SK-N-SH treated with all-trans-retinoic acid at 6 μM for 48 hours (cell line): ENCODE results near the gene HAAO.

ENCODE experiments used
- ATAC-seq: fragments of 200-7000 bp; cut with Tn5 transposase; 3 replicates; pipeline ENCODE4 v1.9.1; 2020; ENCODE audit warnings: mild to moderate bottlenecking, moderate library complexity
- ARNTL ChIP-seq: fragments of 450-650 bp; formaldehyde crosslinking; IDR thresholded peaks from 2 replicates; pipeline ENCODE4 v1.5.0; 2020; ENCODE audit warnings: low read depth, mild to moderate bottlenecking, moderate library complexity, borderline replicate concordance
- BACH2 ChIP-seq: fragments of 250-450 bp; sonication (Bioruptor Pico); IDR thresholded peaks from 2 replicates; pipeline ENCODE4 v1.9.0; 2021; ENCODE audit warnings: mild to moderate bottlenecking, borderline replicate concordance
- CSDC2 ChIP-seq: fragments of 250-450 bp; sonication (Bioruptor Pico); IDR thresholded peaks from 2 replicates; pipeline ENCODE4 v1.5.0; 2020; ENCODE audit warnings: mild to moderate bottlenecking, moderate library complexity
- ESRRG ChIP-seq: fragments of 250-450 bp; sonication (Bioruptor Pico); IDR thresholded peaks from 2 replicates; pipeline ENCODE4 v1.6.1; 2021; ENCODE audit warnings: mild to moderate bottlenecking
- GLIS3 ChIP-seq: fragments of 250-450 bp; sonication (Bioruptor Pico); IDR thresholded peaks from 2 replicates; pipeline ENCODE4 v1.5.0; 2020; ENCODE audit warnings: mild to moderate bottlenecking, moderate library complexity
- ISL1 ChIP-seq: fragments of 250-450 bp; sonication (Bioruptor Pico); IDR thresholded peaks from 2 replicates; pipeline ENCODE4 v2.1.2; 2022; ENCODE audit warnings: mild to moderate bottlenecking, moderate library complexity
- OSR1 ChIP-seq: fragments of 250-450 bp; sonication (Bioruptor Pico); IDR thresholded peaks from 2 replicates; pipeline ENCODE4 v1.8.0; 2022; ENCODE audit warnings: moderate library complexity, mild to moderate bottlenecking, inconsistent platforms
- PPARA ChIP-seq: fragments of 250-450 bp; sonication (Bioruptor Pico); IDR thresholded peaks from 2 replicates; pipeline ENCODE4 v1.5.0; 2020; ENCODE audit warnings: mild to moderate bottlenecking, borderline replicate concordance
- RARB ChIP-seq: fragments of 250-450 bp; sonication (Bioruptor Pico); IDR thresholded peaks from 2 replicates; pipeline ENCODE4 v1.8.0; 2021; ENCODE audit warnings: mild to moderate bottlenecking, moderate library complexity
- SNAI2 ChIP-seq: fragments of 250-450 bp; sonication (Bioruptor Pico); IDR thresholded peaks from 2 replicates; pipeline ENCODE4 v1.5.0; 2020; ENCODE audit warnings: mild to moderate bottlenecking, moderate library complexity
- TCF4 ChIP-seq: fragments of 250-450 bp; sonication (Bioruptor Pico); IDR thresholded peaks from 2 replicates; pipeline ENCODE4 v1.8.0; 2021; ENCODE audit warnings: mild to moderate bottlenecking, moderate library complexity, borderline replicate concordance
- TOX ChIP-seq: fragments of 250-450 bp; sonication (Bioruptor Pico); IDR thresholded peaks from 2 replicates; pipeline ENCODE4 v1.8.0; 2021; ENCODE audit warnings: mild to moderate bottlenecking, moderate library complexity, borderline replicate concordance
- ZC3H10 ChIP-seq: fragments of 250-450 bp; sonication (Bioruptor Pico); IDR thresholded peaks from 2 replicates; pipeline ENCODE4 v1.5.1; 2021; ENCODE audit warnings: mild to moderate bottlenecking, moderate library complexity
- ZFP3 ChIP-seq: fragments of 250-450 bp; sonication (Bioruptor Pico); IDR thresholded peaks from 2 replicates; pipeline ENCODE4 v1.5.0; 2020; ENCODE audit warnings: mild to moderate bottlenecking, moderate library complexity
- ZNF70 ChIP-seq: fragments of 450-650 bp; formaldehyde crosslinking; IDR thresholded peaks from 2 replicates; pipeline ENCODE4 v1.5.0; 2020; ENCODE audit warnings: mild to moderate bottlenecking, moderate library complexity
- ZNF8 ChIP-seq: fragments of 450-650 bp; formaldehyde crosslinking; IDR thresholded peaks from 2 replicates; pipeline ENCODE4 v1.5.0; 2020; ENCODE audit warnings: mild to moderate bottlenecking, moderate library complexity
- TF ChIP-seq, protein P1 (sequence below): fragments of 250-450 bp; sonication (Bioruptor Pico); IDR thresholded peaks from 2 replicates; pipeline ENCODE4 v1.8.0; 2021; ENCODE audit warnings: low read depth, mild to moderate bottlenecking, moderate library complexity, borderline replicate concordance
- TF ChIP-seq, protein P2 (sequence below): fragments of 250-450 bp; sonication (Bioruptor Pico); IDR thresholded peaks from 2 replicates; pipeline ENCODE4 v1.5.1; 2020; ENCODE audit warnings: low read depth, mild to moderate bottlenecking, moderate library complexity
- TF ChIP-seq, protein P3 (sequence below): fragments of 250-450 bp; sonication (Bioruptor Pico); IDR thresholded peaks from 2 replicates; pipeline ENCODE4 v1.5.1; 2021; ENCODE audit warnings: mild to moderate bottlenecking, moderate library complexity
- TF ChIP-seq, protein P4 (sequence below): fragments of 250-450 bp; sonication (Bioruptor Pico); IDR thresholded peaks from 2 replicates; pipeline ENCODE4 v1.8.0; 2020; ENCODE audit warnings: mild to moderate bottlenecking, moderate library complexity, borderline replicate concordance
- TF ChIP-seq, protein P5 (sequence below): fragments of 250-450 bp; sonication (Bioruptor Pico); IDR thresholded peaks from 2 replicates; pipeline ENCODE4 v1.5.0; 2020; ENCODE audit warnings: mild to moderate bottlenecking, moderate library complexity

Gene HAAO

DNA sequence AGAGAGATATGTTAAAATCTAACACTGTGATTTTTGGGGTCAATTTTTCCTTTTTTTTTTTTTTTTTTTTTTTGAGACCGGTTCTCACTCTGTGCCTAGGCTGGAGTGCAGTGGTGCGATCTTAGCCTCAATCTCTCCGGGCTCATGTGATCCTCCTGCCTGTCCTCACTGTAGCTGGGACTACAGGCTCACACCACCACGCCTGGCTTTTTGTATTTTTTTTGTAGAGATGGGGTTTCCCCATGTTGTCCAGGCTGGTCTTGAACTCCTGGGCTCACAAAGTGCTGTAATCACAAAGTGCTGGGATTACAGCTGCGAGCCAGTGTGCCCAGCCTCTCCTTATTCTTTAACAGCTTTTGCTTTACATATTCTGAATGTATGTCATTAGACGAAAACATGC lies 2.9 kb upstream of the HAAO start (continued):
- TF ChIP-seq ZFP3 (CRISPR knock-in tag) (no peak), ARNTL (CRISPR knock-in tag) (no peak), ISL1 (CRISPR knock-in tag) (no peak), PPARA (CRISPR knock-in tag) (no peak), BACH2 (no peak), SNAI2 (no peak), CSDC2 (CRISPR knock-in tag) (no peak)
- TF ChIP-seq, protein P1, sequence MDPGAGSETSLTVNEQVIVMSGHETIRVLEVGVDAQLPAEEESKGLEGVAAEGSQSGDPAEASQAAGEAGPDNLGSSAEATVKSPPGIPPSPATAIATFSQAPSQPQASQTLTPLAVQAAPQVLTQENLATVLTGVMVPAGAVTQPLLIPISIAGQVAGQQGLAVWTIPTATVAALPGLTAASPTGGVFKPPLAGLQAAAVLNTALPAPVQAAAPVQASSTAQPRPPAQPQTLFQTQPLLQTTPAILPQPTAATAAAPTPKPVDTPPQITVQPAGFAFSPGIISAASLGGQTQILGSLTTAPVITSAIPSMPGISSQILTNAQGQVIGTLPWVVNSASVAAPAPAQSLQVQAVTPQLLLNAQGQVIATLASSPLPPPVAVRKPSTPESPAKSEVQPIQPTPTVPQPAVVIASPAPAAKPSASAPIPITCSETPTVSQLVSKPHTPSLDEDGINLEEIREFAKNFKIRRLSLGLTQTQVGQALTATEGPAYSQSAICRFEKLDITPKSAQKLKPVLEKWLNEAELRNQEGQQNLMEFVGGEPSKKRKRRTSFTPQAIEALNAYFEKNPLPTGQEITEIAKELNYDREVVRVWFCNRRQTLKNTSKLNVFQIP (CRISPR knock-in tag) = no peak
- TF ChIP-seq, protein P2, sequence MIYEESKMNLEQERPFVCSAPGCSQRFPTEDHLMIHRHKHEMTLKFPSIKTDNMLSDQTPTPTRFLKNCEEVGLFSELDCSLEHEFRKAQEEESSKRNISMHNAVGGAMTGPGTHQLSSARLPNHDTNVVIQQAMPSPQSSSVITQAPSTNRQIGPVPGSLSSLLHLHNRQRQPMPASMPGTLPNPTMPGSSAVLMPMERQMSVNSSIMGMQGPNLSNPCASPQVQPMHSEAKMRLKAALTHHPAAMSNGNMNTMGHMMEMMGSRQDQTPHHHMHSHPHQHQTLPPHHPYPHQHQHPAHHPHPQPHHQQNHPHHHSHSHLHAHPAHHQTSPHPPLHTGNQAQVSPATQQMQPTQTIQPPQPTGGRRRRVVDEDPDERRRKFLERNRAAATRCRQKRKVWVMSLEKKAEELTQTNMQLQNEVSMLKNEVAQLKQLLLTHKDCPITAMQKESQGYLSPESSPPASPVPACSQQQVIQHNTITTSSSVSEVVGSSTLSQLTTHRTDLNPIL (CRISPR knock-in tag) = no peak

DNA sequence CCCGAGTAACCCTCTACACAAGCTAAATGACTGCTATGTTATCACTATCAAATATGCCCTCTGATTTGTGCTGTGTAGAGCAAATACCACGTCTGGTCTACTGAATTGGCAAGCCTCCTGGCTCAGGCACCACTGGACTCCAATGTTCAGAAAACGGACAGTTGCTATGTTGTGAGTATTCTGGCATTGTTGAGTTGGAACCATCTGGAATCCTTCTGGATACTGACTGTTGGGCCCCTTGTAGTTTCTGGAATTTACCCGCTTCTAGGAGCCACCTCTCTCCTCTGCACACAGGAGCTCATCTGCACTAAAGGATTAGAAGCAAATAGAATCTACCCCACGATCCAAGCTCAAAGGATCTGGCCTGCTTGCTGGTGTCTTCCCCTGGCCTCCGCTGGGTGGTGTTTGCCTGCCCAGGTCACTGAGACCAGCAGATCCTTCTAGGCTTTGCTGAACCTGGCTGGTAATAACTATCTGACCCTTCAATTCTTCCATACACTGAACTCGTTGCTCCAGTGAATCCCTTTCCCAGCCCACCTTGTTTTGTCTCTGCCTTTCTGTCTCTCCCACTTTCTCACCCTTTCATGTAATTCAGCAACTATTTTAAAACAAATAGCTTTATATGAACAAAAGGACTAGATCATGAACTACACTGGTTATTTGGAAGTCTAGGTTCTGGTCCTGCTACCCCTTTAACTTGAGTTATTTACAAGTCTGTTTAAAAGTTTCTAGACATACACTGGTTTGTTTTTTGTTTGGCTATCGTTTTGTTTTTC lies 2.1 kb upstream of the HAAO start:
- ATAC-seq = no peak; the same call in 2 of the 3 replicates
- TF ChIP-seq, protein P3, sequence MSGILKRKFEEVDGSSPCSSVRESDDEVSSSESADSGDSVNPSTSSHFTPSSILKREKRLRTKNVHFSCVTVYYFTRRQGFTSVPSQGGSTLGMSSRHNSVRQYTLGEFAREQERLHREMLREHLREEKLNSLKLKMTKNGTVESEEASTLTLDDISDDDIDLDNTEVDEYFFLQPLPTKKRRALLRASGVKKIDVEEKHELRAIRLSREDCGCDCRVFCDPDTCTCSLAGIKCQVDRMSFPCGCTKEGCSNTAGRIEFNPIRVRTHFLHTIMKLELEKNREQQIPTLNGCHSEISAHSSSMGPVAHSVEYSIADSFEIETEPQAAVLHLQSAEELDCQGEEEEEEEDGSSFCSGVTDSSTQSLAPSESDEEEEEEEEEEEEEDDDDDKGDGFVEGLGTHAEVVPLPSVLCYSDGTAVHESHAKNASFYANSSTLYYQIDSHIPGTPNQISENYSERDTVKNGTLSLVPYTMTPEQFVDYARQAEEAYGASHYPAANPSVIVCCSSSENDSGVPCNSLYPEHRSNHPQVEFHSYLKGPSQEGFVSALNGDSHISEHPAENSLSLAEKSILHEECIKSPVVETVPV (CRISPR knock-in tag) = no peak
- TF ChIP-seq SNAI2 = no peak
- no peak for TF ChIP-seq OSR1 (CRISPR knock-in tag)
- TF ChIP-seq ZFP3 (CRISPR knock-in tag) = no peak
- TF ChIP-seq ZNF70 (CRISPR knock-in tag) = no peak
- no peak for TF ChIP-seq TOX (CRISPR knock-in tag)
- no peak for TF ChIP-seq TCF4 (CRISPR knock-in tag)
- TF ChIP-seq, protein P2 (CRISPR knock-in tag) = no peak
- no peak for TF ChIP-seq ESRRG (CRISPR knock-in tag)
- TF ChIP-seq ISL1 (CRISPR knock-in tag) = no peak
- TF ChIP-seq, protein P4, sequence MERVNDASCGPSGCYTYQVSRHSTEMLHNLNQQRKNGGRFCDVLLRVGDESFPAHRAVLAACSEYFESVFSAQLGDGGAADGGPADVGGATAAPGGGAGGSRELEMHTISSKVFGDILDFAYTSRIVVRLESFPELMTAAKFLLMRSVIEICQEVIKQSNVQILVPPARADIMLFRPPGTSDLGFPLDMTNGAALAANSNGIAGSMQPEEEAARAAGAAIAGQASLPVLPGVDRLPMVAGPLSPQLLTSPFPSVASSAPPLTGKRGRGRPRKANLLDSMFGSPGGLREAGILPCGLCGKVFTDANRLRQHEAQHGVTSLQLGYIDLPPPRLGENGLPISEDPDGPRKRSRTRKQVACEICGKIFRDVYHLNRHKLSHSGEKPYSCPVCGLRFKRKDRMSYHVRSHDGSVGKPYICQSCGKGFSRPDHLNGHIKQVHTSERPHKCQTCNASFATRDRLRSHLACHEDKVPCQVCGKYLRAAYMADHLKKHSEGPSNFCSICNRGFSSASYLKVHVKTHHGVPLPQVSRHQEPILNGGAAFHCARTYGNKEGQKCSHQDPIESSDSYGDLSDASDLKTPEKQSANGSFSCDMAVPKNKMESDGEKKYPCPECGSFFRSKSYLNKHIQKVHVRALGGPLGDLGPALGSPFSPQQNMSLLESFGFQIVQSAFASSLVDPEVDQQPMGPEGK (CRISPR knock-in tag) = no peak
- TF ChIP-seq RARB (CRISPR knock-in tag) = no peak
- TF ChIP-seq ZNF8 (CRISPR knock-in tag) = no peak
- TF ChIP-seq BACH2 = no peak
- TF ChIP-seq GLIS3 (CRISPR knock-in tag) = no peak
- TF ChIP-seq PPARA (CRISPR knock-in tag) = no peak
- TF ChIP-seq, protein P5, sequence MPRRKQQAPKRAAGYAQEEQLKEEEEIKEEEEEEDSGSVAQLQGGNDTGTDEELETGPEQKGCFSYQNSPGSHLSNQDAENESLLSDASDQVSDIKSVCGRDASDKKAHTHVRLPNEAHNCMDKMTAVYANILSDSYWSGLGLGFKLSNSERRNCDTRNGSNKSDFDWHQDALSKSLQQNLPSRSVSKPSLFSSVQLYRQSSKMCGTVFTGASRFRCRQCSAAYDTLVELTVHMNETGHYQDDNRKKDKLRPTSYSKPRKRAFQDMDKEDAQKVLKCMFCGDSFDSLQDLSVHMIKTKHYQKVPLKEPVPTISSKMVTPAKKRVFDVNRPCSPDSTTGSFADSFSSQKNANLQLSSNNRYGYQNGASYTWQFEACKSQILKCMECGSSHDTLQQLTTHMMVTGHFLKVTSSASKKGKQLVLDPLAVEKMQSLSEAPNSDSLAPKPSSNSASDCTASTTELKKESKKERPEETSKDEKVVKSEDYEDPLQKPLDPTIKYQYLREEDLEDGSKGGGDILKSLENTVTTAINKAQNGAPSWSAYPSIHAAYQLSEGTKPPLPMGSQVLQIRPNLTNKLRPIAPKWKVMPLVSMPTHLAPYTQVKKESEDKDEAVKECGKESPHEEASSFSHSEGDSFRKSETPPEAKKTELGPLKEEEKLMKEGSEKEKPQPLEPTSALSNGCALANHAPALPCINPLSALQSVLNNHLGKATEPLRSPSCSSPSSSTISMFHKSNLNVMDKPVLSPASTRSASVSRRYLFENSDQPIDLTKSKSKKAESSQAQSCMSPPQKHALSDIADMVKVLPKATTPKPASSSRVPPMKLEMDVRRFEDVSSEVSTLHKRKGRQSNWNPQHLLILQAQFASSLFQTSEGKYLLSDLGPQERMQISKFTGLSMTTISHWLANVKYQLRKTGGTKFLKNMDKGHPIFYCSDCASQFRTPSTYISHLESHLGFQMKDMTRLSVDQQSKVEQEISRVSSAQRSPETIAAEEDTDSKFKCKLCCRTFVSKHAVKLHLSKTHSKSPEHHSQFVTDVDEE = no peak
- TF ChIP-seq ZC3H10 (CRISPR knock-in tag) = no peak
